Cerebellar cortex (tissue), 1 donor: ENCODE results near the gene ANAPC16.
"Not testable (repeated sequence)": the region's sequence is repeated elsewhere in the genome, so short reads cannot be mapped to it uniquely, and the experiment has no call there.

Experiments used
- DNase-seq: peaks from one replicate; pipeline ENCODE4 v3.0.0-alpha.2; 2015; ENCODE audit warnings: low spot score

ANAPC16 gene

GRCh38 chr10:72243822-72244437, 28.1 kb downstream of the ANAPC16 start:
- peak; percentile 48 for DNase-seq

- no peak for DNase-seq
Observed at GRCh38 chr10:72244573-72245038, 28.8 kb downstream of the ANAPC16 start.

- DNase-seq: no peak
Observed at GRCh38 chr10:72245949-72246525, 30.2 kb downstream of the ANAPC16 start.

GRCh38 chr10:72248468-72249151, 32.8 kb downstream of the ANAPC16 start:
- peak; percentile 95 for DNase-seq

- not testable (repeated sequence) for DNase-seq
Observed at GRCh38 chr10:72249176-72249862, 33.5 kb downstream of the ANAPC16 start.

- DNase-seq: no peak
Observed at GRCh38 chr10:72250666-72251065, 34.9 kb downstream of the ANAPC16 start.

- no peak for DNase-seq
Observed at GRCh38 chr10:72251635-72252034, 35.8 kb downstream of the ANAPC16 start.

- DNase-seq: no peak
Observed at GRCh38 chr10:72252972-72253371, 37.2 kb downstream of the ANAPC16 start.

- DNase-seq: no peak
Observed at GRCh38 chr10:72253578-72253977, 37.8 kb downstream of the ANAPC16 start.

GRCh38 chr10:72254813-72255568, 39.2 kb downstream of the ANAPC16 start:
- peak; percentile 98 for DNase-seq

GRCh38 chr10:72255977-72256729, 40.3 kb downstream of the ANAPC16 start:
- DNase-seq: peak; percentile 93

GRCh38 chr10:72257051-72257892, 41.5 kb downstream of the ANAPC16 start:
- no peak for DNase-seq

GRCh38 chr10:72258617-72259016, 42.8 kb downstream of the ANAPC16 start:
- no peak for DNase-seq

GRCh38 chr10:72259491-72260238, 43.9 kb downstream of the ANAPC16 start:
- DNase-seq: peak; percentile 77

GRCh38 chr10:72260239-72260975, 44.6 kb downstream of the ANAPC16 start:
- peak; percentile 84 for DNase-seq

GRCh38 chr10:72260976-72261783, 45.4 kb downstream of the ANAPC16 start:
- no peak for DNase-seq

- DNase-seq: no peak
Observed at GRCh38 chr10:72261784-72262404, 46.1 kb downstream of the ANAPC16 start.
